OCI-LY3 (cell line): ENCODE measurements around the gene EXTL1.

Source experiments
- H2AFZ ChIP-seq: fragments of 200-600, 300-600 bp; shearing (Covaris generic); 2 replicates; pipeline ENCODE4 v1.6.0; 2014; ENCODE audit warnings: antibody characterized with exemption, low read depth, low read length
- H3K27ac ChIP-seq: fragments of 200-600, 300-600 bp; sonication (generic); 2 replicates; pipeline ENCODE4 v1.5.1; 2014; ENCODE audit warnings: mild to moderate bottlenecking, low read length, moderate library complexity, mixed read lengths
- H3K27me3 ChIP-seq: fragments of 200-600, 300-600 bp; sonication (generic); 2 replicates; pipeline ENCODE4 v1.6.1; 2014; ENCODE audit warnings: low read depth, low read length, mixed read lengths
- H3K36me3 ChIP-seq: fragments of 200-600, 300-600 bp; sonication (generic); replicated peaks from 2 replicates; pipeline ENCODE3; 2014; ENCODE audit warnings: low read depth, low read length, mixed read lengths
- H3K4me1 ChIP-seq: fragments of 300-600, 200-600 bp; sonication (generic); 2 replicates; pipeline ENCODE4 v1.6.1; 2014; ENCODE audit warnings: low read length, mixed read lengths
- H3K4me2 ChIP-seq: fragments of 200-600, 300-600 bp; sonication (generic); 2 replicates; pipeline ENCODE4 v1.6.1; 2014; ENCODE audit warnings: low read length, mixed read lengths
- H3K4me3 ChIP-seq: fragments of 300-600, 200-600 bp; sonication (generic); 2 replicates; pipeline ENCODE4 v1.5.1; 2014; ENCODE audit warnings: antibody characterized with exemption, mild to moderate bottlenecking, low read length, moderate library complexity
- H3K79me2 ChIP-seq: fragments of 300-600, 200-600 bp; shearing (Covaris generic); 2 replicates; pipeline ENCODE4 v1.6.1; 2014; ENCODE audit warnings: mild to moderate bottlenecking, low read length, mixed read lengths
- H3K9ac ChIP-seq: fragments of 300-600, 200-600 bp; shearing (Covaris generic); 2 replicates; pipeline ENCODE4 v1.6.0; 2014; ENCODE audit warnings: mild to moderate bottlenecking, low read length, moderate library complexity
- H3K9me3 ChIP-seq: fragments of 200-600, 300-600 bp; shearing (Covaris generic); 2 replicates; pipeline ENCODE4 v1.6.1; 2014; ENCODE audit warnings: low read length, mixed read lengths; ENCODE audit not compliant: insufficient read depth
- H4K20me1 ChIP-seq: fragments of 200-600, 300-600 bp; sonication (generic); 2 replicates; pipeline ENCODE4 v1.6.1; 2016; ENCODE audit warnings: low read length, mixed read lengths; ENCODE audit not compliant: insufficient read depth
- CTCF ChIP-seq: fragments of 200-600, 300-600 bp; sonication (generic); IDR thresholded peaks from 2 replicates; pipeline ENCODE4 v1.5.1; 2014; ENCODE audit warnings: antibody characterized with exemption, low read length, low read depth
- EZH2phosphoT487 ChIP-seq: fragments of 200-600 bp; shearing (Covaris generic); IDR thresholded peaks from 2 replicates; pipeline ENCODE4 v1.6.1; 2018; ENCODE audit warnings: antibody characterized with exemption, mixed run types, low read depth

The EXTL1 gene

GRCh38 chr1:26025517-26025916, 3.9 kb downstream of the EXTL1 start:
- H3K36me3 ChIP-seq: no peaks in the 10 kb centered on the region
- no peak overlapping the region for H3K4me3 ChIP-seq
- no peaks in the 10 kb centered on the region for H3K79me2 ChIP-seq
- H4K20me1 ChIP-seq: no peaks in the 10 kb centered on the region
- H3K9me3 ChIP-seq: no peaks in the 10 kb centered on the region
- no peak overlapping the region for H2AFZ ChIP-seq
- no peaks in the 10 kb centered on the region for H3K4me1 ChIP-seq
- H3K4me2 ChIP-seq: no peak overlapping the region
- H3K27ac ChIP-seq: no peak overlapping the region
- H3K9ac ChIP-seq: no peak overlapping the region
- H3K27me3 ChIP-seq: no peaks in the 10 kb centered on the region; the same call in 1 of the 2 replicates
- TF ChIP-seq CTCF (no peak), EZH2phosphoT487 (no peak)

DNA sequence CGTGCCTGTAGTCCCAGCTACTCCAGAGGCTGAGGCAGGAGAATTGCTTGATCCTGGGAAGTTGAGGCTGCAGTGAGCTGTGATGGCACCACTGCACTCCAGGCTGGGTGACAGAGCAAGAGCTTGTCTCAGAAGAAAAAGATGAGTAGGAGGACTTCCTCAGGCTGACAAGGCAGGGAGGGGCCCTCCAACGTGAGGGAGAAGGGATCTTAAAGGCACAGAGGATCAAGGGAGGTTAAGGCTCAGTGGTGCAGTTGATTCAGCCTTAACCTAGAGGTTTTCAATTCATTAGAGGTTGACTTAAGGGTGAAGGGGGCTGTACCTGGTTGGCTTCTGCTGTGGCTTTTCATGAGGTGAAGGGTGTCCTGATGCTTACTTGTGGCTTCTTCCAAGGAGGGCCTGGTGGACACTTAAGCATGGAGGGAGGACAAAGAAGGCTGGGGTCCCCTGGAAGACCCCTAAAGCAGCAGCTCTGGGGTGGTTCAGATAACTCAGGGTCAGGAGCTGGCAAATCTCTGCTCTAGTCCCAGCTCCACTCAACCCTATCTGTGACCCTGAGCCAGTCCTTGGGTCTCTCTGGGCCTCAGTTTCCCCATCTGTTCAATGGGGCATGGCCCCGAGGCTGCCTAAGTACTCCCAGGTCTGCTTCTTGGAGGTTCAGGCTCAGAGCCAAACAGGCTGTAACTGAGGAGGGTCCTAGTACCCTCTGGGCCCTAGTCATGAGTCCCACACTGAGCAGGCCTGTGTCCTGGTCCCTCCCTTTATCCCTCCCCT, 6.3 kb downstream of the EXTL1 start:
- H4K20me1 ChIP-seq: no peaks in the 10 kb centered on the region
- no peak overlapping the region for H3K9ac ChIP-seq
- H3K4me2 ChIP-seq: no peak overlapping the region
- no peak overlapping the region for H2AFZ ChIP-seq
- no peaks in the 10 kb centered on the region for H3K4me1 ChIP-seq
- TF ChIP-seq EZH2phosphoT487 (no peak), CTCF (no peak)
- H3K36me3 ChIP-seq: no peaks in the 10 kb centered on the region
- no peaks in the 10 kb centered on the region; the same call in 1 of the 2 replicates for H3K27me3 ChIP-seq
- H3K4me3 ChIP-seq: no peak overlapping the region
- no peaks in the 10 kb centered on the region for H3K9me3 ChIP-seq
- no peaks in the 10 kb centered on the region for H3K79me2 ChIP-seq
- no peak overlapping the region for H3K27ac ChIP-seq

DNA sequence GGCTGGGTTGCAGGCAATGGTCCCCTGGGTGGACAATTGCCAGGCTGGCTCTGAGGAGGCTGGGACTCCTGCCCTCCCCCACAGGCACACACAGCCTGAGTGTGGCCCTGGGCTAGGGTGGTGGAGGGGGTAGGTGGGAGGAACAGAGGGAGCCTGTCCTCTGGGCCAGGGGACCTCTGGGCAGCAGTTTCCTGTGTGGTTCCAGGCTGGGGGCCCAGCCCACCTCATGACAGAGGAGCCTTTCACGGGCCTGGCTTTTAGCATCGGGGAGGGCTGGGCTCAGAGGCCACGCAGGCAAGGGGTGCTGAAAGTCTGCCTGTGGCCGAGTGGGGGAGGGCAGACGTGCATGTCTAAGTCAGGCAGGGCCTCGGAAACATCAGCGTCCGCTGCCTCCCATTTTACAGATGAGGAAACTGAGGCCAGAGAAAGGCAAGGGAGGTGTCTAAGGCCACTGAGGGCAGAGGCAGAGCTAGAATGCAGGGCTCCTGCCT, 7.0 kb downstream of the EXTL1 start:
- no peaks in the 10 kb centered on the region for H4K20me1 ChIP-seq
- no peak for TF ChIP-seq EZH2phosphoT487
- no peak for TF ChIP-seq CTCF
- H3K27me3 ChIP-seq: no peaks in the 10 kb centered on the region; the same call in 1 of the 2 replicates
- H3K4me1 ChIP-seq: no peaks in the 10 kb centered on the region
- no peak overlapping the region for H3K4me2 ChIP-seq
- H3K36me3 ChIP-seq: no peaks in the 10 kb centered on the region
- no peak overlapping the region for H3K27ac ChIP-seq
- no peak overlapping the region for H3K4me3 ChIP-seq
- no peaks in the 10 kb centered on the region for H3K79me2 ChIP-seq
- no peaks in the 10 kb centered on the region for H3K9me3 ChIP-seq
- H3K9ac ChIP-seq: no peak overlapping the region
- H2AFZ ChIP-seq: no peak overlapping the region

DNA sequence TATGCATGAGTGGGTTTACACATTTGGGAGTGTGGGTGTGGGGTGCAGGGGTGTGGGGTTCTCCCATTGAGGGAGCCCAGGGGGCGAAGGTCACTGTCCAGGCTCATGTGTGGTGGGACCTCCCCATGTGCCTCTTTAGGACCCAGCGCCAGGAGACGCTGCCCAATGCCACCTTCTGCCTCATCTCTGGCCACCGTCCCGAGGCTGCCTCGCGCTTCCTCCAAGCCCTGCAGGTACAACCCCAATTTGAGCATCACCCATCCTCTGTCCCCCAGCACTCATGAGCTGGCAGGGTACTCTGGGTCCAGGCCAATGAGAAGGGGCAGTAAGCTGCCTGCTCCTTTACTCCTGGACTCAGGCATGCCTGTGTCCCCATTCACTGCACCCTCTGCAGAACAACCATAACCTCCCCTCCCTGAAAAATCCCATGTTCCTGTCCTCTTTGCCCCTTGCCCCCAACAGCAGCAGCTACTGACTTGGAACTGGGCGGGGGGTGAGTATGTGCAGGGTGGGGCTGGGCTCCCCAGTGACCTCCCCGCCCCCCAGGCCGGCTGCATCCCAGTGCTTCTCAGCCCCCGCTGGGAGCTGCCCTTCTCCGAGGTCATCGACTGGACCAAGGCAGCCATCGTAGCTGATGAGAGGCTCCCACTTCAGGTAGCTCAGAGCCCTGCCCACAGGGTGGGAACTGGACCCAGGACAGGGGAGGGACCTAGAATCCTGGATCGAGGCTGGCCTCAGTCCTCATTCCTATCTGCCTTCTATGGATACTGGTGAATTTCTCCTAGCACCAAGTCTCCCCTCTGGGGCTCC, 7.7 kb downstream of the EXTL1 start:
- Histone ChIP-seq H3K27me3 (no peaks in the 10 kb centered on the region; the same call in 1 of the 2 replicates), H3K4me1 (no peaks in the 10 kb centered on the region), H3K9ac (no peak overlapping the region), H3K27ac (no peak overlapping the region), H4K20me1 (no peaks in the 10 kb centered on the region), H3K79me2 (no peaks in the 10 kb centered on the region), H2AFZ (no peak overlapping the region), H3K4me3 (no peak overlapping the region), H3K4me2 (no peak overlapping the region), H3K36me3 (no peaks in the 10 kb centered on the region), H3K9me3 (no peaks in the 10 kb centered on the region)
- TF ChIP-seq EZH2phosphoT487 (no peak), CTCF (no peak)
